Measurements from ENCODE around the gene ZFAND2A. TPM values are rescaled to one million over a fixed set of nuclear protein-coding genes. Genes with fewer than 3 reads are reported as not detected.
A peak's percentile ranks its signal among the peaks of the same experiment; 100 is the strongest.

The ZFAND2A gene
- total RNA-seq, 1 experiment from 2014 or later = 19.1 TPM

DNA sequence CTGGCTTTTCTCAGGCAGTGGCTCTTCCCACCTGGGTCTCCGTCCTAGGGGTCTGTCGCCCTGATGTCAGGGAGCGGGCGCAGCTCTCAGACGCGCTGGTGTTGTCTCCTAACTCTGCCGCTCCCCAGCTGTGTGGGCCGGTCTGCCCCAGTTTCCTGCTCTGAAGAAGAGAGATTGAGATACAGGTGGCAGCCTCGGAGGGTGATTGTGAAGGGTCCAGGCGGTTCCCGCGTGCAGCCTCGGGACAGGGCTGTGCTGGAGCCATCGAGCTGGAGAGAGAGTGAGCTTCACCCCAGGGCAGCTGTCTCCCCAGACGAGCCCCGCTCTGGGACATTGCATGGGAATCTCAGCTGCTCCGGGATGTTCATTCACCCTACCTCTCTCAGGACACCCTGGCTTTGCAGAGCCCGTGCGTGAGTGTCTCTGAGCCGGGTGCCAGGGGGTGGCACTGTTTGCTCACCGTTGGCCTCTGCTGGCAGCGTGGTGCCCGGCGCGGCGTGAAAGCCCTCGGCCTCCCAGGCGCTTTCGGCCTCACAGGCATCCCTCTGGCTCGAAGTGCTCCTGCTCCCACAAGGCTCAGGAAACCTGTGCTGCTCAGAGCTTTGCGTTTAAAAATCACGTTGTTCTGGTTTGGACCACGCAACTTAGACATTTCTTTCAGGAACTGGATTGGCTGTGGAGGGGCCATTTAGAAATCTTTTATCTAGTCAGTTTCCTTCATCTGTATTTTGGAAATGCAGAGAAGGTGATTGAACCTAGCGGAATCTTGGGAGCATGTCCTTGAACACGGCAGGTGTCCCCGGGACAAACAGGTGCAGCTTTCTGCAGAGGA lies 33.8 kb upstream of the ZFAND2A start:
- ATAC-seq (peak; percentile 99), DNase-seq (ENCODE audit: low read depth, low spot score) (peak; percentile 40)
- Histone ChIP-seq H3K9me2 (ENCODE audit: insufficient read depth) (no peaks in the 10 kb centered on the region), H3K9me3 (ENCODE audit: control insufficient read depth in 1 of 2, insufficient read depth in 1 of 2, low read depth in 1 of 2, low read length in 2 of 2) (no peaks in the 10 kb centered on the region), H3K79me2 (ENCODE audit: insufficient read depth, low read length) (no peaks in the 10 kb centered on the region), H3K4me3 (replicated peaks in 1 of 2; ENCODE audit: low read depth in 1 of 2, low read length in 2 of 2) (no peak overlapping the region), H2AFZ (ENCODE audit: low read depth, low read length, poor library complexity, severe bottlenecking) (peak overlapping the region; percentile 8), H3K36me3 (ENCODE audit: control insufficient read depth in 1 of 2, insufficient read depth in 2 of 2, low read length in 2 of 2) (no peaks in the 10 kb centered on the region), H3K27me3 (ENCODE audit: insufficient read depth, low read length) (peaks cover 6% of the 10 kb centered on the region; the same call in 1 of the 2 replicates), H3K4me2 (ENCODE audit: low read length) (peak overlapping the region; percentile 14; the same call in 1 of the 2 replicates), H4K20me1 (ENCODE audit: insufficient read depth) (no peaks in the 10 kb centered on the region), H3K27ac (ENCODE audit: low read depth, low read length) (no peak overlapping the region), H3K9ac (ENCODE audit: low read length) (no peak overlapping the region), H3K4me1 (ENCODE audit: control insufficient read depth in 1 of 2, insufficient read depth in 2 of 2, low read length in 2 of 2) (peaks cover 0 to 6% of the 10 kb centered on the region in 2 experiments; a peak in 2 of 4 replicates)
- intact Hi-C loops (cut with micrococcal nuclease) = loop anchor here (1.0 kb wide), 3 partner anchors 219 to 280 kb away; no protein-coding TSS in a partner anchor
- POLR2A ChIA-PET = interaction anchor here (0.6 kb wide), 1 partner anchor 267 kb away, joined by 3 read pairs; no protein-coding TSS in a partner anchor
- no TSS peak for BruUV-seq (replicated peaks)
- RAD21 ChIA-PET (ENCODE audit: low non-redundant PET in 1 of 2, low total read pairs in 2 of 2, uncharacterized antibody in 2 of 2, unreplicated experiment in 2 of 2) = interaction anchor here in 1 of 2 experiments (1.2 kb wide), 1 partner anchor 218 kb away, joined by 3 read pairs; no protein-coding TSS in a partner anchor
- TF ChIP-seq, protein P1, sequence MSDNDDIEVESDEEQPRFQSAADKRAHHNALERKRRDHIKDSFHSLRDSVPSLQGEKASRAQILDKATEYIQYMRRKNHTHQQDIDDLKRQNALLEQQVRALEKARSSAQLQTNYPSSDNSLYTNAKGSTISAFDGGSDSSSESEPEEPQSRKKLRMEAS (IDR thresholded peaks at IDR 0.05) = peak; percentile 85
- TF ChIP-seq RAD21 (IDR thresholded peaks at IDR 0.05; ENCODE audit: low read depth) = peak; percentile 97
- no peak for TF ChIP-seq ZNF274 (IDR thresholded peaks at IDR 0.05; ENCODE audit: low read depth, low read length)
- TF ChIP-seq, protein P2, sequence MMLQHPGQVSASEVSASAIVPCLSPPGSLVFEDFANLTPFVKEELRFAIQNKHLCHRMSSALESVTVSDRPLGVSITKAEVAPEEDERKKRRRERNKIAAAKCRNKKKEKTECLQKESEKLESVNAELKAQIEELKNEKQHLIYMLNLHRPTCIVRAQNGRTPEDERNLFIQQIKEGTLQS (IDR thresholded peaks at IDR 0.05) = no peak
- no peak for TF ChIP-seq EZH2 (IDR thresholded peaks at IDR 0.05)
- no peak for TF ChIP-seq CEBPB (IDR thresholded peaks at IDR 0.05; ENCODE audit: low read depth)
- TF ChIP-seq EGR1 (IDR thresholded peaks at IDR 0.05; ENCODE audit: low read depth) = no peak
- TF ChIP-seq SP1 (IDR thresholded peaks at IDR 0.05; ENCODE audit: low read depth) = no peak
- TF ChIP-seq SRF (IDR thresholded peaks at IDR 0.05; ENCODE audit: low read depth) = no peak
- no peak for TF ChIP-seq CBX3 (IDR thresholded peaks at IDR 0.05; ENCODE audit: low read depth)
- TF ChIP-seq, protein P3, sequence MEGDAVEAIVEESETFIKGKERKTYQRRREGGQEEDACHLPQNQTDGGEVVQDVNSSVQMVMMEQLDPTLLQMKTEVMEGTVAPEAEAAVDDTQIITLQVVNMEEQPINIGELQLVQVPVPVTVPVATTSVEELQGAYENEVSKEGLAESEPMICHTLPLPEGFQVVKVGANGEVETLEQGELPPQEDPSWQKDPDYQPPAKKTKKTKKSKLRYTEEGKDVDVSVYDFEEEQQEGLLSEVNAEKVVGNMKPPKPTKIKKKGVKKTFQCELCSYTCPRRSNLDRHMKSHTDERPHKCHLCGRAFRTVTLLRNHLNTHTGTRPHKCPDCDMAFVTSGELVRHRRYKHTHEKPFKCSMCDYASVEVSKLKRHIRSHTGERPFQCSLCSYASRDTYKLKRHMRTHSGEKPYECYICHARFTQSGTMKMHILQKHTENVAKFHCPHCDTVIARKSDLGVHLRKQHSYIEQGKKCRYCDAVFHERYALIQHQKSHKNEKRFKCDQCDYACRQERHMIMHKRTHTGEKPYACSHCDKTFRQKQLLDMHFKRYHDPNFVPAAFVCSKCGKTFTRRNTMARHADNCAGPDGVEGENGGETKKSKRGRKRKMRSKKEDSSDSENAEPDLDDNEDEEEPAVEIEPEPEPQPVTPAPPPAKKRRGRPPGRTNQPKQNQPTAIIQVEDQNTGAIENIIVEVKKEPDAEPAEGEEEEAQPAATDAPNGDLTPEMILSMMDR (IDR thresholded peaks at IDR 0.05 in 2 of 3, conservative IDR thresholded peaks at IDR 0.05 in 1 of 3; ENCODE audit: borderline replicate concordance in 1 of 3, insufficient read depth in 1 of 3, low read depth in 2 of 3, low read length in 2 of 3) = peak; percentile 73 to 90 (median 75)
- TF ChIP-seq TCF7L2 (IDR thresholded peaks at IDR 0.05; ENCODE audit: borderline replicate concordance, extremely low read depth, insufficient read depth, insufficient read length) = peak; percentile 9
- CTCF ChIA-PET = interaction anchor here (1.2 to 4.3 kb wide), 6 partner anchors 11 to 365 kb away, joined by 3 to 26 read pairs (median 5); partner anchors contain the start of gene TMEM184A

All from HCT116 (cell line).